HCT116 (cell line): Measurements from ENCODE around the gene SMC4. TPM values are rescaled to one million over a fixed set of nuclear protein-coding genes. Genes with fewer than 3 reads are reported as not detected.

Source experiments
- ATAC-seq: fragments of 200-7000 bp; cut with Tn5 transposase; 2 replicates; pipeline ENCODE4 v1.9.1; 2020; ENCODE audit warnings: mild to moderate bottlenecking, moderate library complexity
- BruUV-seq: library from RNA; stranded (reverse); fragments of 400-500 nt; replicated peaks from 2 replicates; lab custom pipeline; 2021; lab: Mats Ljungman, UMichigan
- CTCF ChIA-PET: fragments of 300-600 bp; sonication (Branson Sonifier 250); formaldehyde crosslinking; loops from one replicate; lab custom pipeline; 2021; ENCODE audit warnings: antibody characterized with exemption; lab: Charles Lee
- POLR2A ChIA-PET: fragments of 300-600, 350-600 bp; sonication (Branson Sonifier 250); formaldehyde crosslinking; loops from one replicate; lab custom pipeline; 2021; ENCODE audit warnings: antibody characterized with exemption; lab: Charles Lee
- RAD21 ChIA-PET, 2 experiments: fragments of 300-600 bp; sonication (Branson Sonifier 250); formaldehyde crosslinking; loops; one replicate each; lab custom pipeline; 2023; ENCODE audit warnings: low total read pairs in 2 of 2; ENCODE audit not compliant: uncharacterized antibody in 2 of 2, unreplicated experiment in 2 of 2, low non-redundant PET in 1 of 2; lab: Charles Lee
- DNase-seq: peaks from one replicate; pipeline ENCODE4 v3.0.0-alpha.2; 2010; ENCODE audit warnings: low read depth, low spot score
- H2AFZ ChIP-seq: fragments of 200-600 bp; shearing (Covaris generic), sonication (generic); 2 replicates; pipeline ENCODE4 v1.6.1; 2017; ENCODE audit warnings: low read depth, mixed run types, mixed read lengths, antibody characterized with exemption, low read length; ENCODE audit not compliant: poor library complexity, severe bottlenecking
- H3K27ac ChIP-seq: 2 replicates; pipeline ENCODE4 v1.5.1; 2012; ENCODE audit warnings: low read depth, low read length
- H3K27me3 ChIP-seq: fragments of 200-600 bp; sonication (generic); 2 replicates; pipeline ENCODE4 v1.6.1; 2016; ENCODE audit warnings: mixed run types, low read length, mixed read lengths; ENCODE audit not compliant: insufficient read depth
- H3K36me3 ChIP-seq, 2 experiments: fragments of 200-500 bp in 1 of 2; fragments of 200-600 bp in 1 of 2; sonication (Bioruptor generic) in 1 of 2; sonication (generic) in 1 of 2; 2 replicates each; pipeline versions ENCODE4 v1.5.1 to v1.6.1; 2014 to 2016; ENCODE audit warnings: low read length in 2 of 2, inconsistent platforms in 1 of 2, mixed read lengths in 1 of 2, mixed run types in 1 of 2; ENCODE audit not compliant: insufficient read depth in 2 of 2, control insufficient read depth in 1 of 2
- H3K4me1 ChIP-seq, 2 experiments: fragments of 200-600 bp in 1 of 2; sonication (generic) in 1 of 2; 2 replicates each; pipeline versions ENCODE4 v1.5.1 to v1.6.1; 2012 to 2017; ENCODE audit warnings: low read length in 2 of 2, inconsistent platforms in 1 of 2, mild to moderate bottlenecking in 1 of 2, mixed read lengths in 1 of 2, mixed run types in 1 of 2, moderate library complexity in 1 of 2; ENCODE audit not compliant: insufficient read depth in 2 of 2, control insufficient read depth in 1 of 2
- H3K4me2 ChIP-seq: fragments of 200-600 bp; sonication (generic); 2 replicates; pipeline ENCODE4 v1.6.1; 2017; ENCODE audit warnings: mixed run types, low read length, mixed read lengths
- H3K4me3 ChIP-seq, 2 experiments: fragments of 200-600 bp in 1 of 2; sonication (generic) in 1 of 2; replicated peaks in 1 of 2; 2 replicates each; pipeline ENCODE4 v1.5.1; 2011 to 2016; ENCODE audit warnings: low read length in 2 of 2, control low read depth in 1 of 2, low read depth in 1 of 2, mild to moderate bottlenecking in 1 of 2, mixed read lengths in 1 of 2, mixed run types in 1 of 2
- H3K79me2 ChIP-seq: fragments of 200-600 bp; sonication (generic); 2 replicates; pipeline ENCODE4 v1.6.1; 2017; ENCODE audit warnings: mild to moderate bottlenecking, mixed run types, low read length, moderate library complexity, mixed read lengths; ENCODE audit not compliant: insufficient read depth
- H3K9ac ChIP-seq: fragments of 200-600 bp; sonication (generic); 2 replicates; pipeline ENCODE4 v1.6.1; 2016; ENCODE audit warnings: low read length, mixed read lengths
- H3K9me2 ChIP-seq: fragments of 200-600 bp; sonication (generic), shearing (Covaris generic); 2 replicates; pipeline ENCODE4 v1.6.1; 2017; ENCODE audit warnings: mixed run types, mild to moderate bottlenecking, moderate library complexity; ENCODE audit not compliant: insufficient read depth
- H3K9me3 ChIP-seq, 2 experiments: fragments of 200-500 bp in 1 of 2; fragments of 200-600 bp in 1 of 2; sonication (Bioruptor generic) in 1 of 2; sonication (generic) in 1 of 2; 2 replicates each; pipeline ENCODE4 v1.6.1; 2014 to 2017; ENCODE audit warnings: low read length in 2 of 2, mixed read lengths in 2 of 2, inconsistent platforms in 1 of 2, low read depth in 1 of 2, mild to moderate bottlenecking in 1 of 2, mixed run types in 1 of 2, moderate library complexity in 1 of 2; ENCODE audit not compliant: control insufficient read depth in 1 of 2, insufficient read depth in 1 of 2
- H4K20me1 ChIP-seq: fragments of 200-600 bp; sonication (generic), shearing (Covaris generic); 2 replicates; pipeline ENCODE4 v1.6.1; 2017; ENCODE audit warnings: mixed run types, mild to moderate bottlenecking, moderate library complexity; ENCODE audit not compliant: insufficient read depth
- CBX3 ChIP-seq: IDR thresholded peaks from 2 replicates; pipeline ENCODE4 v1.6.1; 2012; ENCODE audit warnings: low read depth
- CEBPB ChIP-seq: IDR thresholded peaks from 2 replicates; pipeline ENCODE4 v1.6.1; 2012; ENCODE audit warnings: low read depth
- EGR1 ChIP-seq: IDR thresholded peaks from 2 replicates; pipeline ENCODE4 v1.6.1; 2012; ENCODE audit warnings: low read depth
- ELF1 ChIP-seq: IDR thresholded peaks from 2 replicates; pipeline ENCODE4 v1.6.1; 2012; ENCODE audit warnings: low read depth, borderline replicate concordance
- FOSL1 ChIP-seq: IDR thresholded peaks from 2 replicates; pipeline ENCODE4 v1.6.1; 2012; ENCODE audit warnings: low read depth
- JUND ChIP-seq: IDR thresholded peaks from 2 replicates; pipeline ENCODE4 v1.6.1; 2012
- POLR2AphosphoS5 ChIP-seq: IDR thresholded peaks from 2 replicates; pipeline ENCODE4 v1.6.1; 2011; ENCODE audit warnings: mild to moderate bottlenecking, low read depth, low read length, moderate library complexity
- RAD21 ChIP-seq: IDR thresholded peaks from 2 replicates; pipeline ENCODE4 v1.6.1; 2012; ENCODE audit warnings: low read depth, mild to moderate bottlenecking
- SIN3A ChIP-seq: IDR thresholded peaks from 2 replicates; pipeline ENCODE4 v1.6.1; 2012; ENCODE audit warnings: low read depth
- SP1 ChIP-seq: IDR thresholded peaks from 2 replicates; pipeline ENCODE4 v1.6.1; 2012; ENCODE audit warnings: low read depth
- SRF ChIP-seq: IDR thresholded peaks from 2 replicates; pipeline ENCODE4 v1.6.1; 2012; ENCODE audit warnings: low read depth
- YY1 ChIP-seq: IDR thresholded peaks from 2 replicates; pipeline ENCODE4 v1.6.1; 2011; ENCODE audit warnings: low read length, low read depth, moderate library complexity, mild to moderate bottlenecking; ENCODE audit not compliant: insufficient replicate concordance; ENCODE audit errors: extremely low read depth
- ZFX ChIP-seq: fragments of 450-650 bp; IDR thresholded peaks from 2 replicates; pipeline ENCODE4 v1.6.1; 2017
- ZNF274 ChIP-seq: fragments of 200-500 bp; sonication (Bioruptor generic); IDR thresholded peaks from 2 replicates; pipeline ENCODE4 v1.6.1; 2014; ENCODE audit warnings: mild to moderate bottlenecking, low read depth, low read length, inconsistent platforms
- intact Hi-C: fragments of 100-400 bp; cut with micrococcal nuclease; formaldehyde crosslinking; loops from 2 replicates; pipeline ENCODE4 v1.10.0; 2022
- total RNA-seq: library from RNA; stranded (reverse); gene quantifications from one replicate; pipeline ENCODE4 v1.2.1, GENCODE V29; 2021; ENCODE audit not compliant: unreplicated experiment
- TF ChIP-seq, protein P1 (sequence below): IDR thresholded peaks from 2 replicates; pipeline ENCODE4 v1.6.1; 2012
- TF ChIP-seq, protein P2 (sequence below): IDR thresholded peaks from 2 replicates; pipeline ENCODE4 v1.6.1; 2011; ENCODE audit warnings: mild to moderate bottlenecking, low read length, moderate library complexity; ENCODE audit not compliant: insufficient replicate concordance; ENCODE audit errors: extremely low read depth
- TF ChIP-seq, protein P3 (sequence below): IDR thresholded peaks from 2 replicates; pipeline ENCODE4 v1.6.1; 2012
- TF ChIP-seq, protein P4 (sequence below): IDR thresholded peaks from 2 replicates; pipeline ENCODE4 v1.6.1; 2012; ENCODE audit warnings: low read depth

The SMC4 gene
- total RNA-seq, 1 experiment from 2014 or later: 123 TPM

DNA sequence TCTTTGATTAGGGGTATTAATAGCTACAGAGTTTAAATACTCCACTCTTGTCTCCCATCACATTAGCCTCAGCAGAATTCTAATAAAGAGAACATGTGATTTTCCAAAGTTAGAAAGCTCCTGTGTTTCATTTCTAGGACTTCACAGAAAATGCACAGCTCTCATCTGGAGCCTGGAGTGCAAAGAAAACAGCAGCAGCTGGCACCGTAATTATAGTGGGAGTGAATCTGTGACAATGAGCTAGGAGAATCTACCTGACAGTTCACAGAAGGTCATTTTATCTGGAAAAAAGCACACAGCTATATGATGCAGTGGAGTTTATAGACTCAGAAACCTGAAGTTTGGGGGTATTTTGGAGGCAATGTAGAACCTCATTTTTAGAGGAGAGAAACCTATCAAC lies 55.5 kb downstream of the SMC4 start:
- intact Hi-C loops: no loop called here
- Histone ChIP-seq H3K9me3 (no peaks in the 10 kb centered on the region), H3K4me1 (peaks cover 2 to 11% of the 10 kb centered on the region in 2 experiments; a peak in 3 of 4 replicates), H2AFZ (no peak overlapping the region), H3K9me2 (no peaks in the 10 kb centered on the region), H3K9ac (no peak overlapping the region), H3K27ac (no peak overlapping the region), H3K79me2 (no peaks in the 10 kb centered on the region), H3K27me3 (no peaks in the 10 kb centered on the region), H4K20me1 (no peaks in the 10 kb centered on the region), H3K36me3 (no peaks in the 10 kb centered on the region), H3K4me2 (no peak overlapping the region), H3K4me3 (no peak overlapping the region)
- no peak for ATAC-seq
- DNase-seq: no peak
- TF ChIP-seq ZFX: no peak
- TF ChIP-seq CBX3: no peak
- no peak for TF ChIP-seq RAD21
- TF ChIP-seq SRF: no peak
- TF ChIP-seq, protein P1, sequence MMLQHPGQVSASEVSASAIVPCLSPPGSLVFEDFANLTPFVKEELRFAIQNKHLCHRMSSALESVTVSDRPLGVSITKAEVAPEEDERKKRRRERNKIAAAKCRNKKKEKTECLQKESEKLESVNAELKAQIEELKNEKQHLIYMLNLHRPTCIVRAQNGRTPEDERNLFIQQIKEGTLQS: no peak
- TF ChIP-seq, protein P2, sequence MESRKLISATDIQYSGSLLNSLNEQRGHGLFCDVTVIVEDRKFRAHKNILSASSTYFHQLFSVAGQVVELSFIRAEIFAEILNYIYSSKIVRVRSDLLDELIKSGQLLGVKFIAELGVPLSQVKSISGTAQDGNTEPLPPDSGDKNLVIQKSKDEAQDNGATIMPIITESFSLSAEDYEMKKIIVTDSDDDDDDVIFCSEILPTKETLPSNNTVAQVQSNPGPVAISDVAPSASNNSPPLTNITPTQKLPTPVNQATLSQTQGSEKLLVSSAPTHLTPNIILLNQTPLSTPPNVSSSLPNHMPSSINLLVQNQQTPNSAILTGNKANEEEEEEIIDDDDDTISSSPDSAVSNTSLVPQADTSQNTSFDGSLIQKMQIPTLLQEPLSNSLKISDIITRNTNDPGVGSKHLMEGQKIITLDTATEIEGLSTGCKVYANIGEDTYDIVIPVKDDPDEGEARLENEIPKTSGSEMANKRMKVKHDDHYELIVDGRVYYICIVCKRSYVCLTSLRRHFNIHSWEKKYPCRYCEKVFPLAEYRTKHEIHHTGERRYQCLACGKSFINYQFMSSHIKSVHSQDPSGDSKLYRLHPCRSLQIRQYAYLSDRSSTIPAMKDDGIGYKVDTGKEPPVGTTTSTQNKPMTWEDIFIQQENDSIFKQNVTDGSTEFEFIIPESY: no peak
- TF ChIP-seq, protein P3, sequence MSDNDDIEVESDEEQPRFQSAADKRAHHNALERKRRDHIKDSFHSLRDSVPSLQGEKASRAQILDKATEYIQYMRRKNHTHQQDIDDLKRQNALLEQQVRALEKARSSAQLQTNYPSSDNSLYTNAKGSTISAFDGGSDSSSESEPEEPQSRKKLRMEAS: no peak
- no peak for TF ChIP-seq ZNF274
- TF ChIP-seq JUND: no peak
- TF ChIP-seq, protein P4, sequence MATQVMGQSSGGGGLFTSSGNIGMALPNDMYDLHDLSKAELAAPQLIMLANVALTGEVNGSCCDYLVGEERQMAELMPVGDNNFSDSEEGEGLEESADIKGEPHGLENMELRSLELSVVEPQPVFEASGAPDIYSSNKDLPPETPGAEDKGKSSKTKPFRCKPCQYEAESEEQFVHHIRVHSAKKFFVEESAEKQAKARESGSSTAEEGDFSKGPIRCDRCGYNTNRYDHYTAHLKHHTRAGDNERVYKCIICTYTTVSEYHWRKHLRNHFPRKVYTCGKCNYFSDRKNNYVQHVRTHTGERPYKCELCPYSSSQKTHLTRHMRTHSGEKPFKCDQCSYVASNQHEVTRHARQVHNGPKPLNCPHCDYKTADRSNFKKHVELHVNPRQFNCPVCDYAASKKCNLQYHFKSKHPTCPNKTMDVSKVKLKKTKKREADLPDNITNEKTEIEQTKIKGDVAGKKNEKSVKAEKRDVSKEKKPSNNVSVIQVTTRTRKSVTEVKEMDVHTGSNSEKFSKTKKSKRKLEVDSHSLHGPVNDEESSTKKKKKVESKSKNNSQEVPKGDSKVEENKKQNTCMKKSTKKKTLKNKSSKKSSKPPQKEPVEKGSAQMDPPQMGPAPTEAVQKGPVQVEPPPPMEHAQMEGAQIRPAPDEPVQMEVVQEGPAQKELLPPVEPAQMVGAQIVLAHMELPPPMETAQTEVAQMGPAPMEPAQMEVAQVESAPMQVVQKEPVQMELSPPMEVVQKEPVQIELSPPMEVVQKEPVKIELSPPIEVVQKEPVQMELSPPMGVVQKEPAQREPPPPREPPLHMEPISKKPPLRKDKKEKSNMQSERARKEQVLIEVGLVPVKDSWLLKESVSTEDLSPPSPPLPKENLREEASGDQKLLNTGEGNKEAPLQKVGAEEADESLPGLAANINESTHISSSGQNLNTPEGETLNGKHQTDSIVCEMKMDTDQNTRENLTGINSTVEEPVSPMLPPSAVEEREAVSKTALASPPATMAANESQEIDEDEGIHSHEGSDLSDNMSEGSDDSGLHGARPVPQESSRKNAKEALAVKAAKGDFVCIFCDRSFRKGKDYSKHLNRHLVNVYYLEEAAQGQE: no peak
- no peak for TF ChIP-seq YY1
- no peak for TF ChIP-seq EGR1
- TF ChIP-seq POLR2AphosphoS5: no peak
- TF ChIP-seq CEBPB: no peak
- no peak for TF ChIP-seq SP1
- TF ChIP-seq SIN3A: no peak
- TF ChIP-seq FOSL1: no peak
- TF ChIP-seq ELF1: no peak
- POLR2A ChIA-PET: no interaction called here
- RAD21 ChIA-PET: no interaction called here
- BruUV-seq: no TSS peak
- CTCF ChIA-PET: no interaction called here
